ENCODE measurements around the gene ELOVL5. TPM values are rescaled to one million over a fixed set of nuclear protein-coding genes. Genes with fewer than 3 reads are reported as not detected.

Gene ELOVL5
- total and polyA plus RNA-seq, 2 donors (not counting 1 experiment from before 2014, with no cell fraction given): 128 to 144 TPM

DNA sequence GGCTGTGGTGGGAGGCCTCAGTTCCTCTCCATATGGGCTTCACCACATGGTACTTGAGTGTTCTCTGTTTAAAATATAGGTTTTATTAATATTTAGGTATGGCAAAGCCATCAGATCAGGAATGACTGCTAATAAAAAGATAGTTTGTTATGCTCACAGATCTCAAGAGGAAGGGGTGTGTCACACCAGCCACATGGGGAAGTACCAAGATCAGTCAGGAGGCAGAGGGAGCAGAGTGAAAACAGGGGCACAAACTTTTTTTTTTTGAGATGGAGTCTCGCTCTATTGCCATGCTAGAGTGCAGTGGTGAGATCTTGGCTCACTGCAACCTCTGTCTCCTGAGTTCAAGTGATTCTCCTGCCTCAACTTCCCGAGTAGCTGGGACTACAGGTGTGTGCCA, 108.0 kb downstream of the ELOVL5 start:
- H2AFZ ChIP-seq (ENCODE audit: insufficient read depth, low read depth, low read length, poor library complexity, severe bottlenecking): no peak overlapping the region
- POLR2A ChIA-PET: interaction anchor here (0.6 kb wide), 1 partner anchor 32 kb away, joined by 7 read pairs; no protein-coding TSS in a partner anchor
- TF ChIP-seq, protein P1, sequence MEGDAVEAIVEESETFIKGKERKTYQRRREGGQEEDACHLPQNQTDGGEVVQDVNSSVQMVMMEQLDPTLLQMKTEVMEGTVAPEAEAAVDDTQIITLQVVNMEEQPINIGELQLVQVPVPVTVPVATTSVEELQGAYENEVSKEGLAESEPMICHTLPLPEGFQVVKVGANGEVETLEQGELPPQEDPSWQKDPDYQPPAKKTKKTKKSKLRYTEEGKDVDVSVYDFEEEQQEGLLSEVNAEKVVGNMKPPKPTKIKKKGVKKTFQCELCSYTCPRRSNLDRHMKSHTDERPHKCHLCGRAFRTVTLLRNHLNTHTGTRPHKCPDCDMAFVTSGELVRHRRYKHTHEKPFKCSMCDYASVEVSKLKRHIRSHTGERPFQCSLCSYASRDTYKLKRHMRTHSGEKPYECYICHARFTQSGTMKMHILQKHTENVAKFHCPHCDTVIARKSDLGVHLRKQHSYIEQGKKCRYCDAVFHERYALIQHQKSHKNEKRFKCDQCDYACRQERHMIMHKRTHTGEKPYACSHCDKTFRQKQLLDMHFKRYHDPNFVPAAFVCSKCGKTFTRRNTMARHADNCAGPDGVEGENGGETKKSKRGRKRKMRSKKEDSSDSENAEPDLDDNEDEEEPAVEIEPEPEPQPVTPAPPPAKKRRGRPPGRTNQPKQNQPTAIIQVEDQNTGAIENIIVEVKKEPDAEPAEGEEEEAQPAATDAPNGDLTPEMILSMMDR (IDR thresholded peaks at IDR 0.05): no peak
- no peak for TF ChIP-seq EZH2 (IDR thresholded peaks at IDR 0.05; ENCODE audit: borderline replicate concordance, insufficient read depth, low read depth, low read length, poor library complexity, severe bottlenecking)
- peaks cover 82 to 85% of the 10 kb centered on the region in 2 donors for H3K4me1 ChIP-seq (ENCODE audit: control insufficient read depth in 2 of 2, insufficient read depth in 2 of 2, low read length in 2 of 2)
- DNase-seq (peak; percentile 75), ATAC-seq (ENCODE audit: low read depth) (peak; percentile 42)
- no peaks in the 10 kb centered on the region for H3K27me3 Mint-ChIP-seq
- peak overlapping the region; percentile 89 for H3K27ac Mint-ChIP-seq
- peaks cover 0 to 2% of the 10 kb centered on the region in 2 experiments for H3K36me3 ChIP-seq (replicated peaks in 1 of 2; ENCODE audit: control extremely low read depth in 1 of 2, control insufficient read depth in 1 of 2, extremely low read depth in 1 of 2, insufficient read depth in 2 of 2, low read length in 1 of 2)
- H4K20me1 ChIP-seq (ENCODE audit: control insufficient read depth, insufficient read depth, low read length, poor library complexity, severe bottlenecking): no peaks in the 10 kb centered on the region
- peaks cover 93% of the 10 kb centered on the region for H3K4me1 Mint-ChIP-seq
- peak overlapping the region; percentile 72 for H3K4me2 ChIP-seq (replicated peaks; ENCODE audit: low read depth, low read length, poor library complexity, severe bottlenecking)
- intact Hi-C loops (cut with micrococcal nuclease): loop anchor here (1.0 to 5.0 kb wide), 2 partner anchors 9 to 222 kb away; no protein-coding TSS in a partner anchor
- peaks cover 4% of the 10 kb centered on the region for H3K9me3 Mint-ChIP-seq (ENCODE audit: insufficient read depth)
- peak overlapping the region; percentile 60 for H3K4me3 Mint-ChIP-seq
- peaks cover 7% of the 10 kb centered on the region for H3K79me2 ChIP-seq (ENCODE audit: control insufficient read depth, insufficient read depth, low read length)
- H3K4me3 ChIP-seq (ENCODE audit: control extremely low read depth in 1 of 5, extremely low read depth in 1 of 5, insufficient read depth in 1 of 5, low read depth in 2 of 5, low read length in 4 of 5): peak overlapping the region in 2 of 5 experiments; percentile 10 to 59
- peak overlapping the region; percentile 42 for H3K9ac ChIP-seq (ENCODE audit: low read length)
- H3K9me3 ChIP-seq (ENCODE audit: control extremely low read depth in 1 of 3, control insufficient read depth in 2 of 3, insufficient read depth in 1 of 3, low read length in 2 of 3): peaks cover 0 to 29% (median 9%) of the 10 kb centered on the region in 3 donors
- H3K27ac ChIP-seq (ENCODE audit: low read length in 2 of 2): peak overlapping the region; percentile 87 to 94
- H3K27me3 ChIP-seq (replicated peaks in 1 of 4; ENCODE audit: control extremely low read depth in 1 of 4, control insufficient read depth in 3 of 4, insufficient read depth in 4 of 4, low read length in 3 of 4): no peaks in the 10 kb centered on the region
- 0% methylated on average over 1 of the region's 2 CpGs for WGBS (ENCODE audit: insufficient coverage)
- CTCF ChIA-PET: no interaction called here

DNA sequence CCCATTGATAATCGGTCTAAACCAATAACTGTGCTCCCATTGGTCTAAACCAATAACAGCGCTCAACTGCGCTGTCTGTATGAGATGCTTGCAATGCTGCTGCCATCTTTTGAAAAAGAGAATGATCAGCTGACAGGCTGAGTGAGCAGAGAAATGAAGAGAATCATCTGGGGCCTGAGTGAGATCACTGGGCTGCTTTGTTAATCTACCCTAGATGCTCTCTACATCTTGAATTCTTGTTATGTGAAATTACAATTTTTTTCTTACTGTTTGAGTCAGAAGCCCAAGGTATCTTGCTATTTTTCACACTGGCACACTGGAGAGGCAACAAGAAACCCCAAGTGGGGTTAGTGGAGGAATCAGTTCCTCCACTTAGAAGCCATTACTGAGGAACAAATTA, 108.6 kb downstream of the ELOVL5 start:
- Mint-ChIP-seq H3K4me1 (peaks cover 91% of the 10 kb centered on the region), H3K27me3 (no peaks in the 10 kb centered on the region), H3K9me3 (ENCODE audit: insufficient read depth) (peaks cover 4% of the 10 kb centered on the region), H3K27ac (peak overlapping the region; percentile 89), H3K4me3 (peak overlapping the region; percentile 60)
- Histone ChIP-seq H3K79me2 (ENCODE audit: control insufficient read depth, insufficient read depth, low read length) (peaks cover 7% of the 10 kb centered on the region), H3K4me2 (replicated peaks; ENCODE audit: low read depth, low read length, poor library complexity, severe bottlenecking) (peak overlapping the region; percentile 72), H3K4me3 (ENCODE audit: control extremely low read depth in 1 of 5, extremely low read depth in 1 of 5, insufficient read depth in 1 of 5, low read depth in 2 of 5, low read length in 4 of 5) (peak overlapping the region in 1 of 5 experiments; percentile 59), H3K9me3 (ENCODE audit: control extremely low read depth in 1 of 3, control insufficient read depth in 2 of 3, insufficient read depth in 1 of 3, low read length in 2 of 3) (peaks cover 0 to 23% (median 9%) of the 10 kb centered on the region in 3 donors), H3K9ac (ENCODE audit: low read length) (peak overlapping the region; percentile 42), H4K20me1 (ENCODE audit: control insufficient read depth, insufficient read depth, low read length, poor library complexity, severe bottlenecking) (no peaks in the 10 kb centered on the region), H2AFZ (ENCODE audit: insufficient read depth, low read depth, low read length, poor library complexity, severe bottlenecking) (no peak overlapping the region), H3K27me3 (replicated peaks in 1 of 4; ENCODE audit: control extremely low read depth in 1 of 4, control insufficient read depth in 3 of 4, insufficient read depth in 4 of 4, low read length in 3 of 4) (no peaks in the 10 kb centered on the region), H3K4me1 (ENCODE audit: control insufficient read depth in 2 of 2, insufficient read depth in 2 of 2, low read length in 2 of 2) (peaks cover 82 to 84% of the 10 kb centered on the region in 2 donors), H3K36me3 (replicated peaks in 1 of 2; ENCODE audit: control extremely low read depth in 1 of 2, control insufficient read depth in 1 of 2, extremely low read depth in 1 of 2, insufficient read depth in 2 of 2, low read length in 1 of 2) (peaks cover 0 to 2% of the 10 kb centered on the region in 2 experiments), H3K27ac (ENCODE audit: low read length in 2 of 2) (peak overlapping the region; percentile 87 to 94)
- TF ChIP-seq, protein P1 (IDR thresholded peaks at IDR 0.05): no peak
- no peak for TF ChIP-seq EZH2 (IDR thresholded peaks at IDR 0.05; ENCODE audit: borderline replicate concordance, insufficient read depth, low read depth, low read length, poor library complexity, severe bottlenecking)
- no peak for ATAC-seq (ENCODE audit: low read depth)
- CTCF ChIA-PET: no interaction called here
- DNase-seq: no peak
- POLR2A ChIA-PET: no interaction called here
- 100% methylated on average over 2 of the region's 3 CpGs for WGBS (ENCODE audit: insufficient coverage)
- intact Hi-C loops (cut with micrococcal nuclease): loop anchor here (1.0 to 5.0 kb wide), 2 partner anchors 9 to 222 kb away; no protein-coding TSS in a partner anchor
